ENCODE results near the gene KLHL21. TPM values are rescaled to one million over a fixed set of nuclear protein-coding genes. Genes with fewer than 3 reads are reported as not detected.

Gene KLHL21
- total RNA-seq, 1 experiment from 2014 or later: 35.9 TPM

DNA sequence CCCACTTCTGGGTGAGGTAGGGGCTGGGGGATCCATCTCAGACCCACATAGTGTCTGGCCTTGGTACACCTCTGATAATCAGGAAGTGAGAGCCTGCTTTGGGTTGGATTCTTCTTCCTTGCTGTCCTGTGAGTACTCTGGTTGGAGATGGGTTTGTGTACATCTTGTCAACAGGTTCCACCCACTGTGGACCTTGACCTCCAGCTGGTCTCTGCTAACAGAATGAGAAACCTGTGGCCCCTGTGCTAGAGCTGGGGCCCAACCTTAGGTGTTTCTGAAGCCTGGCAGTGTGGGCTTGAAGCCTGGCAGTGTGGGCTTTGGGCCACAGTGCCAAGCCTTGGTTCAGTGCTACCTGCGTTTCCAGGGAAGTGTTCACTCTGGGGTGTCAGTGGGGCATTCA is 20.3 kb downstream of the KLHL21 start:
- in situ Hi-C loops (cut with HindIII; ENCODE audit: low pct_unique_long_range_greater_than_20kb, low sequenced_read_pairs) (no loop called here), intact Hi-C loops (cut with micrococcal nuclease; ENCODE audit: unreplicated experiment) (no loop called here)
- H3K4me3 ChIP-seq (ENCODE audit: low read depth in 2 of 2, low read length in 2 of 2): no peak overlapping the region
- no peak overlapping the region for H3K27ac ChIP-seq (ENCODE audit: low read length)
- ChIA-PET CTCF (no interaction called here), POLR2A (no interaction called here)
- no peak for ATAC-seq
- H3K4me1 ChIP-seq (ENCODE audit: control insufficient read depth, insufficient read depth, low read length): peaks cover 23% of the 10 kb centered on the region
- TF ChIP-seq SIN3A (IDR thresholded peaks at IDR 0.05; ENCODE audit: borderline replicate concordance, insufficient read depth, low read depth, low read length) (no peak), TCF7L2 (IDR thresholded peaks at IDR 0.05; ENCODE audit: low read depth, low read length) (no peak), POLR2AphosphoS5 (IDR thresholded peaks at IDR 0.05; ENCODE audit: low read depth, low read length) (no peak)
- TF ChIP-seq, protein P1, sequence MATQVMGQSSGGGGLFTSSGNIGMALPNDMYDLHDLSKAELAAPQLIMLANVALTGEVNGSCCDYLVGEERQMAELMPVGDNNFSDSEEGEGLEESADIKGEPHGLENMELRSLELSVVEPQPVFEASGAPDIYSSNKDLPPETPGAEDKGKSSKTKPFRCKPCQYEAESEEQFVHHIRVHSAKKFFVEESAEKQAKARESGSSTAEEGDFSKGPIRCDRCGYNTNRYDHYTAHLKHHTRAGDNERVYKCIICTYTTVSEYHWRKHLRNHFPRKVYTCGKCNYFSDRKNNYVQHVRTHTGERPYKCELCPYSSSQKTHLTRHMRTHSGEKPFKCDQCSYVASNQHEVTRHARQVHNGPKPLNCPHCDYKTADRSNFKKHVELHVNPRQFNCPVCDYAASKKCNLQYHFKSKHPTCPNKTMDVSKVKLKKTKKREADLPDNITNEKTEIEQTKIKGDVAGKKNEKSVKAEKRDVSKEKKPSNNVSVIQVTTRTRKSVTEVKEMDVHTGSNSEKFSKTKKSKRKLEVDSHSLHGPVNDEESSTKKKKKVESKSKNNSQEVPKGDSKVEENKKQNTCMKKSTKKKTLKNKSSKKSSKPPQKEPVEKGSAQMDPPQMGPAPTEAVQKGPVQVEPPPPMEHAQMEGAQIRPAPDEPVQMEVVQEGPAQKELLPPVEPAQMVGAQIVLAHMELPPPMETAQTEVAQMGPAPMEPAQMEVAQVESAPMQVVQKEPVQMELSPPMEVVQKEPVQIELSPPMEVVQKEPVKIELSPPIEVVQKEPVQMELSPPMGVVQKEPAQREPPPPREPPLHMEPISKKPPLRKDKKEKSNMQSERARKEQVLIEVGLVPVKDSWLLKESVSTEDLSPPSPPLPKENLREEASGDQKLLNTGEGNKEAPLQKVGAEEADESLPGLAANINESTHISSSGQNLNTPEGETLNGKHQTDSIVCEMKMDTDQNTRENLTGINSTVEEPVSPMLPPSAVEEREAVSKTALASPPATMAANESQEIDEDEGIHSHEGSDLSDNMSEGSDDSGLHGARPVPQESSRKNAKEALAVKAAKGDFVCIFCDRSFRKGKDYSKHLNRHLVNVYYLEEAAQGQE (IDR thresholded peaks at IDR 0.05; ENCODE audit: insufficient read depth in 1 of 2, low read depth in 2 of 2, low read length in 1 of 2): no peak
- TF ChIP-seq, protein P2, sequence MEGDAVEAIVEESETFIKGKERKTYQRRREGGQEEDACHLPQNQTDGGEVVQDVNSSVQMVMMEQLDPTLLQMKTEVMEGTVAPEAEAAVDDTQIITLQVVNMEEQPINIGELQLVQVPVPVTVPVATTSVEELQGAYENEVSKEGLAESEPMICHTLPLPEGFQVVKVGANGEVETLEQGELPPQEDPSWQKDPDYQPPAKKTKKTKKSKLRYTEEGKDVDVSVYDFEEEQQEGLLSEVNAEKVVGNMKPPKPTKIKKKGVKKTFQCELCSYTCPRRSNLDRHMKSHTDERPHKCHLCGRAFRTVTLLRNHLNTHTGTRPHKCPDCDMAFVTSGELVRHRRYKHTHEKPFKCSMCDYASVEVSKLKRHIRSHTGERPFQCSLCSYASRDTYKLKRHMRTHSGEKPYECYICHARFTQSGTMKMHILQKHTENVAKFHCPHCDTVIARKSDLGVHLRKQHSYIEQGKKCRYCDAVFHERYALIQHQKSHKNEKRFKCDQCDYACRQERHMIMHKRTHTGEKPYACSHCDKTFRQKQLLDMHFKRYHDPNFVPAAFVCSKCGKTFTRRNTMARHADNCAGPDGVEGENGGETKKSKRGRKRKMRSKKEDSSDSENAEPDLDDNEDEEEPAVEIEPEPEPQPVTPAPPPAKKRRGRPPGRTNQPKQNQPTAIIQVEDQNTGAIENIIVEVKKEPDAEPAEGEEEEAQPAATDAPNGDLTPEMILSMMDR (IDR thresholded peaks at IDR 0.05): no peak
- no TSS peak for BruUV-seq (replicated peaks)
- H3K36me3 ChIP-seq (ENCODE audit: control insufficient read depth, insufficient read depth, low read length): peaks cover 7% of the 10 kb centered on the region; the same call in 1 of the 2 replicates
- H3K27me3 ChIP-seq (ENCODE audit: control insufficient read depth, insufficient read depth, low read length): no peaks in the 10 kb centered on the region
- no peak for DNase-seq (ENCODE audit: low read depth, low spot score)
- no peaks in the 10 kb centered on the region for H3K9me3 ChIP-seq (ENCODE audit: control insufficient read depth, insufficient read depth, low read depth, low read length)

DNA sequence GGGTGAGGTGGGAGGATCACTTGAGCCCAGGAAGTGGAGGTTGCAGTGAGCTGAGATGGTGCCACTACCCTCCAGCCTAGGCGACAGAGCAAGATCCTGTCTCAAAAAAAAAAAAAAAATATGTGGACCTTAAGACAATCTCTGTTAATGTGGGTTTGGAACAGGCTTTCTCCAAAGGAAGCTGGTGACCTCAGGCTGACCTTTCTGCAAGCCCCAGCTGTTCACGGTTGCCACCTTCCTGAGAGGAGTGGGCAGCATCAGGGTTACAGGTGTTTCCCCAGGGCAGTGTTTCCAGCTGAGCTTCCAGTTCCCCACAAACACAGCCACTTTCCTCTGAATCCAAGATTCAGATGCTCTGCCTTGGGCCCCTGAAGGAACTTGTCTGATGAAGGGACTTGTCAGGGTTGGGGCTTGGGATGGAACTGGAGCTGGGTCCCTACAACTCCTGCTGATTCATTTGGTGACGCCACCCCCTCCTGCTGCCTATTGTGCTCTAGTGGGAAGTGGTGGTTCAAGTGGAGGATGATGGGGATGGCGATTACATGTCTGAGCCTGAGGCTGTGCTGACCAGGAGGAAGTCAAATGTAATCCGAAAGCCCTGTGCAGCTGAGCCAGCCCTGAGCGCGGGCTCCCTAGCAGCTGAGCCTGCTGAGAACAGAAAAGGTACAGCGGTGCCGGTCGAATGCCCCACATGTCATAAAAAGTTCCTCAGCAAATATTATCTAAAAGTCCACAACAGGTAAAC is 20.9 kb downstream of the KLHL21 start:
- DNase-seq (ENCODE audit: low read depth, low spot score): no peak
- H3K4me3 ChIP-seq (ENCODE audit: low read depth in 2 of 2, low read length in 2 of 2): 0 out of 4 replicates have a peak overlapping the region, but pooled peaks of 1 of the 2 experiments have one; percentile 5
- in situ Hi-C loops (cut with HindIII; ENCODE audit: low pct_unique_long_range_greater_than_20kb, low sequenced_read_pairs): no loop called here
- TF ChIP-seq, protein P1 (IDR thresholded peaks at IDR 0.05; ENCODE audit: insufficient read depth in 1 of 2, low read depth in 2 of 2, low read length in 1 of 2): no peak
- TF ChIP-seq SIN3A (IDR thresholded peaks at IDR 0.05; ENCODE audit: borderline replicate concordance, insufficient read depth, low read depth, low read length) (no peak), POLR2AphosphoS5 (IDR thresholded peaks at IDR 0.05; ENCODE audit: low read depth, low read length) (no peak), TCF7L2 (IDR thresholded peaks at IDR 0.05; ENCODE audit: low read depth, low read length) (no peak)
- TF ChIP-seq, protein P2 (IDR thresholded peaks at IDR 0.05): no peak
- BruUV-seq (replicated peaks): no TSS peak
- CTCF ChIA-PET: interaction anchor here (0.6 kb wide), 1 partner anchor 41 kb away, joined by 7 read pairs; no protein-coding TSS in a partner anchor
- H3K4me1 ChIP-seq (ENCODE audit: control insufficient read depth, insufficient read depth, low read length): peaks cover 23% of the 10 kb centered on the region
- H3K36me3 ChIP-seq (ENCODE audit: control insufficient read depth, insufficient read depth, low read length): peaks cover 7% of the 10 kb centered on the region; the same call in 1 of the 2 replicates
- H3K27ac ChIP-seq (ENCODE audit: low read length): no peak overlapping the region
- no peak for ATAC-seq
- no peaks in the 10 kb centered on the region for H3K9me3 ChIP-seq (ENCODE audit: control insufficient read depth, insufficient read depth, low read depth, low read length)
- no peaks in the 10 kb centered on the region for H3K27me3 ChIP-seq (ENCODE audit: control insufficient read depth, insufficient read depth, low read length)
- intact Hi-C loops (cut with micrococcal nuclease; ENCODE audit: unreplicated experiment): no loop called here
- POLR2A ChIA-PET: no interaction called here

Measured in Panc1 (cell line).